HG02852 (cell line): Measurements from ENCODE around the gene PTPN22.
"Not testable (repeated sequence)": the region's sequence is repeated elsewhere in the genome, so short reads cannot be mapped to it uniquely, and the experiment has no call there.

Experiments
- ATAC-seq: cut with Tn5 transposase; IDR thresholded peaks from one replicate; pipeline ENCODE4 v1.9.1; 2021; ENCODE audit warnings: mild to moderate bottlenecking, moderate library complexity; ENCODE audit not compliant: unreplicated experiment

PTPN22 gene

DNA sequence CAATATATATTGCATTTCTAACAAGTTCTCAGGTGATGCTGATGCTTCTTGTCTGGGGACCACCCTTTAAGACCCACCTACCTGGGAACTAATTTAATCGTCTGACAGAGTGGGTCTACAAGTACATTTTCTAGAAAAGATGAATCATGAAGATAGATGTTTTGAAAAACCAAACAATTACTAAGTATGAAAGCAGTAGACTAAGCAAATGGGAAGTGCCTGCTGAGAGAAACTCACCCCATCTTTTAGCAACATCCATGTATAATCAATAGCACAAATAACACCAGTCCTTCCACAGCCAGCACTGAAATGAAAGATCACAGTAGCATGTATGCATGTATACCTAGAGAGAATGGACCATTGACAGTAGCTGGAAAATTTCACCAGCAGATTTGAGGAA lies 17.3 kb downstream of the PTPN22 start:
- no peak for ATAC-seq

DNA sequence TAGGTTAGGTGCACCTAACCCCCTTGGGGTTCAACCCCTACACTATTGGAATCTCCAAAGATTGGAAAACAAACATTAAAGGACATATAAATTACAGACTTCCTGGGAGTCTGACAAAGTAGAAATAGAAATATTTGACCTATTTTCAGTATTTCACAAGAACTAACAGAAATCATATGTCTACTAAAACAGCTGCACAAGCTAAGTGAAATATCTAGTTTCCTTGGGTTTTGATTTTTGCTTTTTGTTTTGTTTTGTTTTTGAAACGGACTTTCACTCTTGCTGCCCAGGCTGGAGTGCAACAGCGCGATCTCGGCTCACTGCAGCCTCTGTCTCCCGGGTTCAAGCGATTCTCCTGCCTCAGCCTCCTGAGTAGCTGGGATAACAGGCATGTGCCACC lies 18.8 kb downstream of the PTPN22 start:
- ATAC-seq: not testable (repeated sequence)

DNA sequence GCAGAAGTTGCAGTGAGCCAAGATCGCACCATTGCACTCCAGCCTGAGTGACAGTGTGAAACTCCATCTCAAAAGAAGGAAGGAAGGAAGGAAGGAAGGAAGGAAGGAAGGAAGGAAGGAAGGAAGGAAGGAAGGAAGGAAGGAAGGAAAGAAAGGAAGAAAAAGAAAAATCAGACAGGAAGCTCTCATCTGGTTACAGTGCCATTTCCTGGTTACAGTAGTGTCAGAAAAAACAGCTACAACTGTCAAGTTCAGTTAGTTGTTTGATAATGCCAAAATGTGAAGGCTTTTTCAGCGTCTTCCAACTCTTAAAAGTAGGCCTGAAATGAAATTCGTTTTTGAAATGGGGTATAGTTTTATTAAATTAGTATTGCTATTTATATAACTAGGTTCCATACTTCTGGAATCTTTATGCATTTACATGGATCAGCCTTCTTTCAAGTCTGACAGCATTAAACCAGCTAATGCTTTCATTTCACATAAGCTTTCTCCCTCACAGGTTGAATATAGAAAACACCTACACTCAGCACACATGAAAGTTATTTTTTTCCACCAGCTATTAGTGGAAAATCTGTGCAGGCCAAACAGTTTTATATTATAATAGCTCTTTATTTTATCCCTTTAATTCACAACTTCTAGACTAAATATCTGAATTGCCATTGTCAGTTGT lies 21.2 kb downstream of the PTPN22 start:
- no peak for ATAC-seq

DNA sequence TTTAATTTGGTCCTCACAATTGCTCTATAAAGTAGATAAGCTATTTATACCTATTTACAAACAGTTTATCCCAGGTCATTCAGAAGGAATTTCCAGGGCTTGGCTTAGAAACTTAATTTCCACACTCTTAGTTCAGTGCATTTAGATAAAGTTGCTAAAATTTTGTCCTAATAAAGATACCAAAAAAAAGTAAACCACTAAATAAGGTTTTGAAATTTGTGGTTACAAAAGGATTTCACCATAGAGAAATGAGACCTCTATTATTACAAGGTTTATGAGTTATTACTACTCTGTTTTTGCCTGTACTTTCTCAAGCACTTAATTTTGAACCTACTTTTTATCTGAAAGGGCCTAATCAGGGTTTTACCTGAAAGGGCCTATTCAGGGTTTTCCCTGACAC lies 22.4 kb downstream of the PTPN22 start:
- ATAC-seq: no peak

DNA sequence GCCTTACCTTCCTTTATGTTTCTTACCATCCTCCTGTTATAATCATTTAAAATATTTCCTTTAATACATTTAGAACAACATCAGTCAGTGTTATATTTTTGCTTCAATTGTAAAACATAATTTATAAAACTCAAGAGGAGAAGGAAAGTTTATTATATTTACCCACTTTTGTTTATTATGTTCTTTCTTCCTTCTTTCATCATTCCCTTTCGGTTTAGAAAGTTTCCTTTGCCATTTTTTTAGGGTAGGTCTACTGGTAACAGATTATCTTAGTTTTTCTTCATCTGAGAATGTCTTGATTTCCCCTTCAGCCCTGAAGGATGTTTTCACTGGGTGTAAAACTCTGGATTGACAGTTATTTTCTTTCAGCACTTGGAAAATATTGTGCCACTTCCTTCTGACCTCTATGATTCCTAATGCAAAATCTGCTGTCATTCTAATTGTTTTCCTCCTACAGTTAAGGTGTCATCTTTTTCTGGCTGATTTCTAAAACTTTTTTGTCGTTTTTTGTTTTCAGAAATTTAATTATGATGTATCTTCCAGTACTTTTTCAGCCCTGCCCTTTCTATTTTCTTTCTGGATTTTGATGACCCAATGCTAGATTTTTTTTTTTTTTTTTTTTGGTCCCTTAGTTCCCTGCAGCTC lies 25.0 kb downstream of the PTPN22 start:
- no peak for ATAC-seq

DNA sequence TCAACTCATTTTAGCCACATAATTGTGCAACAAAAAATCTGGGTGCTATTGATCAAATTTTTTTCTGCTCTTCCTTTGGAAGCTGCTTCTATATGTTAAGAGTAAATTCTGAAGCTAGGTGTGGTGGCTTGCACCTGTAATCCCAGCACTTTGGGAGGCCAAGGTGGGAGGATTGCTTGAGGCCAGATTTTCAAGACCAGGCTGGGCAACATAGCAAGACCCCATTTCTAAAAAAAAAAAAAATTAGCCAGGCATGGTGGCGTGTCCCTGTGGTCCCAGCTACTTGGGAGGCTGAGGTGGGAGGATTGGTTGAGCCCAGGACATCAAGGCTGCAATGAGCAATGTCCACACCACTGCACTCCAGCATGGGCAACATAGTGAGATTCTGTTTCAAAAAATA lies 35.0 kb downstream of the PTPN22 start:
- no peak for ATAC-seq

DNA sequence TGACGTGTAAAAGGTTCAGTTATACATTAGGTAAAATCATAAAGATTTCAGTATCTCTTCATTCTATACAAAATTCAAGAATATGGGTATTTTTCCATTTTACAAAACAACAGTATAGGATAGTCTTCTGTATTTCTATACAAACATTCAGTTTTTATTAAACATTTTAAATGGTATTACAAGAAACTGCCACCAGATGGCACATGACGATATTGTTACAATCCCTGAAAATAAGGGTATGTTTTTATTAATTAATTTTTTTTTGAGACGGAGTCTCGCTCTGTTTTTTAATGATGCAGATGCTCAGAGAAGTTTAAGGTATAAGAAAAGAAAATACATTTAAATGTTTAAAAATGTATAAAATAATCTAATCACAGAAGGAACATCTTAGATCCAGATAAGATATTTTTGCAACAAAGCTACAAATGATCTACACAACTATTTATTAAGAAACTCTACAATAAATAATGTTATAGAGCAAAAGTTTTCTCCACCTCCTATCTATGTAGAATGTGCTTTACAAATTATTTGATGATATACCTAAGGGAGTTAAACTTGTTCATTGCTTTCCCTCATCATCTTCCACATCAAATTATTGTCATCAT lies 35.7 kb downstream of the PTPN22 start:
- ATAC-seq: no peak

DNA sequence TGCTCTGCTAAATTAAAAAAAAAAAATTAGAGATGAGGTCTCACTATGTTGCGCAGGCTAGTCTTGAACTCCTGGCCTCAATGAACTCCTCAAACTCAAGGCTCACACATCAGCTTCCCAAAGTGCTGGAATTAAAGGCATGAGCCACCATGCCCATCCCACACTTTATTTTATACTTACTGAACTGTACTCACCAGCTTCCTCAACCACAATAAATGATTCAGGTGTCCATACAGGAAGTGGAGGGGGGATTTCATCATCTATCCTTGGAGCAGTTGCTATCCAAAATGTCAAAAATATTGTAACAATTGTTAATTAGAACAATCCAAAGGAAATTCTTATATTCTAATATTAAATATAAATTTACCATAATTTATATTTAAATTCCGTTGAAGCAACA lies 36.8 kb downstream of the PTPN22 start:
- ATAC-seq: no peak

DNA sequence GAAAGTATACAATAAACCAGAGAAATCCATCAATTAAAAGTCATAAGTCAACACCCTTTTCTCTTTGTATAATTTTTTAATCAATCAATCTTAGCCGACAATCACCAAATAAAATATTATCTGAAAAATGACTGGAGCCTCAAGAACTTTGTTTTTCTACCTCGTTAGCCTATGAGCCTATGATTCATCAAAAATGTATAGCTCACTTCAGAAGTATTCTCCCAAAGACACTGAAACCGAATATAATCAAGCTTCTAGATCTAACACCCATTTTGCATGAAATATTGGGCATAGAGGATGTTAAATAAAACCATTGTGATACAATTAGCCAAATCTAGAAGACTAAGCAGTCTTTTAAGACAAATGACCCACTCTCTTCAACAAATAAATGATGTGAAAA lies 41.5 kb downstream of the PTPN22 start:
- ATAC-seq: no peak

DNA sequence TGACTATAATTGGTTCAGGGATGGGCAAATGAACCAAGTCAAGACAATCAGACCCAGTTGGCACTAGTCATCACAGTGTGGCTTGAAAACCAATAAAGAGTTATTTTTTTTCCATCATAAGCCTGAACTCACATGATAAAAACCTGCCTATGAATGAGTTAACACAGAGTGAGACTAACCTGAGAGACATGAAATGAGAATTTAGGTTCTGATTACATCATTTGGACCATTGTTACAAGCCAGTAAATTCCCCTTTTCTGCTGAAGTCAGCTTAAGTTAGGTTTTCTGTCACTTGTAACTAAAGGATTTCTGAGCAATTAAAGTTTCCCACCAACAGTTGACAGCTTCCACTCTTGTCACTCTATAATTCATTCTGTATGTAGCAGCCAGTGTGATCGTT lies 49.6 kb downstream of the PTPN22 start:
- ATAC-seq: no peak

DNA sequence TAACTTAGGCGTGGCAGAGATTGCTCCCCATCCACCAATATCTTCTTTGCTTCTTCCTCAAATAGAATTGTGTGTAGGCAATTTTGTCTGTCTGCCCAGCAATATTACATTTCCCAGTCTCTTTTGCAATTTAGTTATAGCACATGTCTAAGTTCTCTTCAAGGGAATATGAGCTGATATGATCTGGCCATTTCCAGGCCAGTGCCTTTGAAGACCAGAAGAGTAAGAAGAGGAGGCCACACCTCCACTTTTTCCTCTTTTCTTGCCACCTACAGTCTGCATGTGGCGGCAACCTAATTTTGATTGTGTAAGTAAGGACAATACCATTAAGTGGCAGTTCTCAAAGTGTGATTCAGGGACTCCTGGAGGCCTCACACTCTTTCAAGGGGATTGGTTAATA lies 52.9 kb downstream of the PTPN22 start:
- no peak for ATAC-seq

DNA sequence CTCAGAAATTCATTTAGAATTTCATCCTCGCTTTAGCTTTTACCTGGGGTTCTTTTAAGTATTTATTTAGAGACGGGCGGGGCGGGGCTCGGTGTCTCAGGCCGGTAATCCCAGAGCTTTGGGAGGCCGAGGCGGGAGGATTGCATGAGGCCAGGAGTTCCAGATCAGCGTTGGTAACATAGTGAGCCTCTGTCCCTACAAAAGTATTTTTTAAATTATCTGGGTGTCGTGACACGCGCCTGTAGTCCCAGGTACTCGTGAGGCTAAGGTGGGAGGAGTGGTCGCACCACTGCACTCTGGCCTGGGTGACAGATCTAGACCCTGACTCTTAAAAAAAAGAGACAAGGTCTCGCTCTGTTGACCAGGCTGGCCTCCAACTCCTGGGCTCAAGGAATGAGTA lies 58.3 kb downstream of the PTPN22 start:
- ATAC-seq: no peak

DNA sequence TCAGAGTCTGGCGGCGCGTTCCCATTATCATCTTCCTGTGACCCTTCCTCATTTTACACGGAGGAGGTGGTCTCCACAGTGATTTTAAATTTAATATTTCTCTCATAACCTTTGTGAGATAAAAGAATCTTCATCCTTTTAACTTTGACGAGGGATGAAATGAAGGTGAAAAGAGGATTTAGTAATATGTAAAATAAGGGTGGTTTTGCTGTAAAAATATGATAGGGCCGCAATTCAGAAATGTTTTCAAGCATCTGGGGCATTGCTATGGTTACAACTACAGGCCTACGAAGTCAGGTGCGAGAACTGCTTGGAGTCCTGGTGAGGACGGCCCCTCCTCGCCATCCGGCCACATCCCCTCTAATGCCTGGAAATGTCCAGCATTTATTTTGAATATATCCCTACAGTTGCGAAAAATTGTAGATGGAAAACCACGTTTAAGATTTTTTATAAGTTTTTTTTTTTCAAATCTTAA lies 58.8 kb downstream of the PTPN22 start:
- no peak for ATAC-seq

DNA sequence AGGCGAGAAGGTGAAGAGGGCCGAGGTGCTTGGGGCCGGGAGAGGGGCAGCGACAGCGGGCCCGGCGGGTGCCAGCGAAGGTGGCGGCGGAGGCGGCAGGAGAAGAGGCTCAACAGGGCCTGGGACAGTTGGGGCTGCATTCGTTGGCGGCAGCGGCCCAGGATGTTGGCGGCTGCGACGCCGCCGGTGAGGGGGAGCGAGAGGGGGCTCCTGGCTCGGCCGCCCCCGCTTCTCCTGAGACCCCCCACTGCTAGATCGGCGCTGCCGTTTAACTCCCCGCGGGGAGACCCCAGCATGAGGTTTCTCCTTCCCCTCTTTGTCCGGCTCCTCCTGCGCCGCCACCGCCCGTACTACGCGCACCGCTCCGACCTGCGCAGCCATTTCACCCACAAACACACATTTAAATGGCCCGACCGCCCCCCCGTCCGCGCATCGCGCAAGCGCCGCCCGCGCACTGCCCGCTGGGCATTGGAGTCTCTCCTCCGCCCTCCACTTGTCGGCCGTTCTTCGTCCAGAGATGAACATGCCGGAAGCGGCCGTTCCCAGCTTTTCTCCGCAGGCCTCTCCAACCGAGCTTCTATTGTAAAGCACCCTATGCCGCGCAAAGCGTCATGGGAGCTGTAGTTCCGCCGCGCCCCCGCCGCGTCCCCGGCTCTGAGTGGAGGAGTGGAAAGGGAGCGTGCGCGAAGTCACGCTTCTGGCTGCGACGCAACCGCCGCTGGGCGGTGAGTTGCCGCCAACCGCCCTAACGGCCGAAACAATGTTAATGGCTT lies 59.4 kb downstream of the PTPN22 start, which contains the start of gene RSBN1:
RSBN1 (minus strand) TSS at position 589 of the 773 bp plus-strand sequence; CDS start at position 525, 64 bp downstream.
- peak; percentile 93 for ATAC-seq

DNA sequence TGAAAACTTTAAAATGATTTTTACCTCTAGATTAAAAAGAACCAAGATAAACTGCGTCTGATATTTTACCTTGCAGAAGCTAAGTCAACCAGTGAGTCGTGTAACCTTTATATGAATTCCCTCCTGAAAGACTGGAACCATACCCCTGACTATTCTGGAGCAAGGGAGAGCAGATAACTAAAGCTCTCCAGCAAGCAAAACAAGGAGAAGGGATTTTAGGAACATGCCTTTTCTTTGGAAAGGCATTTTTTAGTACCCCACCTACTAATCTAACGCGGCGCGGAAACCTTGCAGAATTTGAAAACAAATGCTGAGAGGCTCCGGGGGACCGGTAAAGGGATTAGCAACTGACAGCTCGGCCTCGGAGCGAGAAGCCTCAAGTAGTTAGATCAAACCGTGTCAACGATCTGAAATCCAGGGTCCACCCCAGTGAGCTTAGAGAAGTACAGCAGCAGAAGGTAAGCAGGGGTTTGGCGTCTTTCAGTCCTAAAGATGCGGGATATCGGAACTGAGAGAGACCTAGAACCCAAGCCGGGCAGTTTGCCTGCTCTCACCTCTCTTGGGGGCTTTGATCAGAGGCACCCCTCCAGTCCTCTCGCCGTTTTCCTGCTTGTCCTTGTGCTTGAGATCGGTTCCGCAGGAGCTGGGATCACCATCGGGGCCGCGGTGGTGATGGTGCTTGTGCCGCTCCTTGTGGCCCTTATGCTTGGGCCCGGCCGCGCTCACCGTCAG lies 60.2 kb downstream of the PTPN22 start:
- peak; percentile 27 for ATAC-seq

DNA sequence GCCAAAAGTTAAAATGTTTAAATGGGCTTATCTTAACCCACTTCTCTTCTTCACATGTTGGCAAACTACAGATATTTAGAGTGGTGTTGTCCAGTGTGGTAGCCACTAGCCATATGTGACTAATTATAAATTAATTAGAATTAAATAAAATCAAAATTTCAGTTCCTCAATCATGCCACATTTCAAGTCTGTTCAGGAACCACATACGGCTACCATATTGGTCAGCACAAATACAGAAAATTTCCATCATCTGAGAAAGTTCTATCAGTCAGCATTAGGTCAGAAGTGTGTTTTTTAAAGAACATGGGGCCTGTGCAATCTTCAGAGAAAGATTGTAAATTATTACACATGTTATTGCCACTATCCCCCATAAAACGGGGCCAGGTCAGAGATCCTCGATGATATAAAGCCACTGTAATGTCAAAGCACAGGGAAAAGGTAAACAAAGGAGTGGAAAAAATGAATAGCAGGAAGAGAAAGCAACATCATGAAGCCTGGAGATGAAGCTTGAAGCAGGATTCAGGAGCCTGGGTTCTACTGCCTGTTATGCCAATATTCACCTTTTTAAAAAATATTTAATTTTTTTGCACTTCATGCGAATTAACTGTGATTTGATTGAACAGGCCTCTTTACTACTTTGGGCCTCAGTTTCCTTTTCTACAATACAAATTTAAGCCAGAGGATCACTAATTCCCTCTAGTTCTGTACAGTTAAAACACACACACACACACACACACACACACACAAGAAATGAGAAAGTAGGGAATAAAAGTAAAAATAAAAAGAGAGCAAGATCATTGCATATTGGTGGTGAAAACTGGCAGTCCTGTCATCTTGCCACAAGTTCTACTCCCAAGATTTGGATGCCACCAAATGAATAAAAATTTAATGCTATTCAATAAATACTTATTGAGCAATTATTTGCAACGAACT lies 61.6 kb downstream of the PTPN22 start:
- ATAC-seq: no peak

DNA sequence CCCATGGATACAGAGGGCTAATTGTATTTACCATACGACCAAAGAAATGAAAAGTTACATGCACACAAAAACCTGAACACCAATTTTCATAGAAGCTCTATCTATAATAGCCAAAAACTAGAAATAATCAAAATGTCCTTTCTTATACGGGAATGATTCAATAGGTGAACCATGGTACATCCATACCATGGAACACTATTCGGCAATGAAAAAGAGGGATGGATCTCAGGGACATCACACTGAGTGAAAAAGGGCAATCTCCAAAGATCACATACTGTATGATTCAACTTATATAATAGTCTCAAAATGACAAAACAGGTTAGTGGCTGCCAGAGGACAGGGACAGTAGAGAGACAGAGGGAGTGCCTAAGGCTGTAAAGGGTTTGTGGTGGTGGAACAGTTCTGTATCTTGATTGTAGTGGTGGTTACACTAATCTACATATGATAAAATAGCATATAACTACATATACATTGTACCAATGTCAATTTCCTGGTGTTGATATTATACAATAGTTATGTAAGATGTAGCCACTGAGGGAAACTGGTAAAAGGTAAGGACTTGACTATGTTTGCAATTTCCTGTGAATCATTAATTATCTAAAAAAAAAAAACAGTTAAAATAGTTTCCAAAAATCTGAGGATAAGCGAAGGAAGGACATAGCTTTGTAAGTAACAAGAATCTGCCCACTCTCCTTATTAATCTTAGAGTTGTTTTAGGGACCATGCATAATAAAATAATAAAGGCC lies 62.9 kb downstream of the PTPN22 start:
- ATAC-seq: no peak

DNA sequence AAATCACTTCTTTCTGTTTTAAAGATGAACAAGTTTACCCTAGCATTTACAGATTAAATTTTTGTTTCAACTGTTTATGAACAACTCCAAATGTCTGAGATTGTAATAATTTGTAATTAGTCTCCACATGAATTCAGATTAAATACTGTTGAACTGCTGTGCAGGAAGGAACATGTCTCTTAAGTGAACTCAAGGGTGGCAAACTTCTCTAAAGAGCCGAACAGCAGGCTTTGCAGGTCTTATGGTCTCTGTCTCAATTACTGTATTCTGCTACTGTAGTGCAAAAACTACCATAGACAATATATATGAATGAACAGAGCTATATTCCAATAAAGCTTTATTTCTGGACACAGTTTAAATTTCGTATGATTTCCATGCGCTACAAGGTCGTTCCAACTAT lies 65.9 kb downstream of the PTPN22 start:
- ATAC-seq: no peak

DNA sequence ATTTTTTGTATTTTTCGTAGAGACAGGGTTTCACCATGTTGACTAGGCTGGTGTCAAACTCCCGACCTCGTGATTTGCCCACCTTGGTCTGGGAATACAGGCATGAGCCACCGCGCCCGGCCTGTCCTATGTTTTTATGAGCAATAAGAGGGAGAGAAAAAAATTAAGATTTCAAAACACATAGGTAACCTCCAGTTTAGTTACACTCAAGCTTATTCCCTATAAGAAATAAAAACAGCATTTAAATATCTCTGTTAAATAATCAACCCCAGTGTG lies 66.3 kb downstream of the PTPN22 start:
- ATAC-seq: no peak
